ENCODE results near the gene RND3. TPM values are rescaled to one million over a fixed set of nuclear protein-coding genes. Genes with fewer than 3 reads are reported as not detected.
A peak's percentile ranks its signal among the peaks of the same experiment; 100 is the strongest.

RND3 gene
- total RNA-seq, 1 donor from 2014 or later: 42.5 TPM

GRCh38 chr2:150427298-150427697 lies 60.2 kb downstream of the RND3 start:
- no peak for DNase-seq (ENCODE audit: low spot score, unreplicated experiment)
- Mint-ChIP-seq H3K27ac (no peak overlapping the region), H3K4me1 (ENCODE audit: low read depth) (peaks cover 2% of the 10 kb centered on the region), H3K27me3 (peaks cover 2% of the 10 kb centered on the region), H3K4me3 (ENCODE audit: low read depth) (no peak overlapping the region), H3K36me3 (ENCODE audit: insufficient read depth) (no peaks in the 10 kb centered on the region), H3K9me3 (ENCODE audit: low read depth) (no peaks in the 10 kb centered on the region)
- TF ChIP-seq CTCF (IDR thresholded peaks at IDR 0.05; ENCODE audit: unreplicated experiment): no peak

- peaks cover 2% of the 10 kb centered on the region for H3K4me1 Mint-ChIP-seq (ENCODE audit: low read depth)
- no peaks in the 10 kb centered on the region for H3K36me3 Mint-ChIP-seq (ENCODE audit: insufficient read depth)
- DNase-seq (ENCODE audit: low spot score, unreplicated experiment): no peak
- no peak overlapping the region for H3K4me3 Mint-ChIP-seq (ENCODE audit: low read depth)
- H3K27ac Mint-ChIP-seq: no peak overlapping the region
- H3K27me3 Mint-ChIP-seq: peaks cover 2% of the 10 kb centered on the region
- TF ChIP-seq CTCF (IDR thresholded peaks at IDR 0.05; ENCODE audit: unreplicated experiment): no peak
- no peaks in the 10 kb centered on the region for H3K9me3 Mint-ChIP-seq (ENCODE audit: low read depth)
These were observed 60.7 kb downstream of the RND3 start for GRCh38 chr2:150426724-150427123.

GRCh38 chr2:150426315-150426714 lies 61.2 kb downstream of the RND3 start:
- peaks cover 2% of the 10 kb centered on the region for H3K4me1 Mint-ChIP-seq (ENCODE audit: low read depth)
- no peak for TF ChIP-seq CTCF (IDR thresholded peaks at IDR 0.05; ENCODE audit: unreplicated experiment)
- H3K9me3 Mint-ChIP-seq (ENCODE audit: low read depth): no peaks in the 10 kb centered on the region
- H3K36me3 Mint-ChIP-seq (ENCODE audit: insufficient read depth): no peaks in the 10 kb centered on the region
- H3K27me3 Mint-ChIP-seq: peaks cover 2% of the 10 kb centered on the region
- H3K4me3 Mint-ChIP-seq (ENCODE audit: low read depth): no peak overlapping the region
- DNase-seq (ENCODE audit: low spot score, unreplicated experiment): no peak
- no peak overlapping the region for H3K27ac Mint-ChIP-seq

- Mint-ChIP-seq H3K4me1 (ENCODE audit: low read depth) (peaks cover 2% of the 10 kb centered on the region), H3K36me3 (ENCODE audit: insufficient read depth) (no peaks in the 10 kb centered on the region), H3K27me3 (peaks cover 2% of the 10 kb centered on the region), H3K27ac (no peak overlapping the region), H3K9me3 (ENCODE audit: low read depth) (no peaks in the 10 kb centered on the region), H3K4me3 (ENCODE audit: low read depth) (no peak overlapping the region)
- TF ChIP-seq CTCF (IDR thresholded peaks at IDR 0.05; ENCODE audit: unreplicated experiment): peak; percentile 28
- DNase-seq (ENCODE audit: low spot score, unreplicated experiment): no peak
These were observed 62.1 kb downstream of the RND3 start for GRCh38 chr2:150425121-150425955.

- no peak for TF ChIP-seq CTCF (IDR thresholded peaks at IDR 0.05; ENCODE audit: unreplicated experiment)
- Mint-ChIP-seq H3K27me3 (peaks cover 2% of the 10 kb centered on the region), H3K9me3 (ENCODE audit: low read depth) (no peaks in the 10 kb centered on the region), H3K4me3 (ENCODE audit: low read depth) (no peak overlapping the region), H3K4me1 (ENCODE audit: low read depth) (peaks cover 4% of the 10 kb centered on the region), H3K36me3 (ENCODE audit: insufficient read depth) (no peaks in the 10 kb centered on the region), H3K27ac (no peak overlapping the region)
- DNase-seq (ENCODE audit: low spot score, unreplicated experiment): no peak
These were observed 63.1 kb downstream of the RND3 start for GRCh38 chr2:150424406-150424805.
